HG02623 (cell line): Measurements from ENCODE around the gene LRFN3.
"Not testable (repeated sequence)": the region's sequence is repeated elsewhere in the genome, so short reads cannot be mapped to it uniquely, and the experiment has no call there.

ENCODE experiments used
- ATAC-seq: cut with Tn5 transposase; IDR thresholded peaks from one replicate; pipeline ENCODE4 v1.9.1; 2021; ENCODE audit warnings: moderate library complexity; ENCODE audit not compliant: unreplicated experiment

The LRFN3 gene

DNA sequence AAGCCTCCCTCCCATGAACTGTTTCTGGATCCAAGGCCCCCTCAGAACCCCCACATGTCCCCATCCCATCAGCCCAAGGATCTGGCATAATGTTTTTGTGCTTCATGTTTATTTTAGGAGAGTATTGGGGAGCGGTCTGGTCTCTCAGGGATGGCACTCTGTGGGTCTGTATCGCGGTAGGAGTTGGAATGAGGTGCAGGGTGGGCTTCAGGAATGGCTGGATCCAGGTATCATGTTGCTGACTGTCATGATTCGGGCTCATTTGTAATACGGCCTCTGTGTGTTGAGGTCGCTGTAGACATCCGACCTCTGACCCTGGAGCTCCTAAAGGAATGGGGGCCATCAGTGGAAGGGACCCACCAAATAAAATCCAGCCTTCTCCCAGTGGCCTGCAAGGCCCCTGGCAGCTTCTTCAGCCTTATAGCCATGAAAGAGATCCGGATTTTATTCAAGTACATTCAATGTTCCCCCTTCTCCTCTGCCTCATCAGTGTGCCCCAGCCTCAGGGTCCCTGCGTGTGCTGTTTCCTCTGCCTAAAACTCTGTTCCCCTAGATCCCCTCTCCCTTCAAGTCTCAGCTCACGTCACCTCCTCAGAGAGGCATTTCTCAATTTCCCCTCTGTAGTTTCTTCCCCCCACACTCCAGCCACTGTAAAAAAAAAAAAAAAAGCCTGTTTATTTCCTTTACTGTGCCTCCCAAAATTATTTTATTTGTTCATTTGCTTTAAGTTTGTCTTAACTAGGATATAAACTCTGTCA is 31.7 kb upstream of the LRFN3 start:
- no peak for ATAC-seq

DNA sequence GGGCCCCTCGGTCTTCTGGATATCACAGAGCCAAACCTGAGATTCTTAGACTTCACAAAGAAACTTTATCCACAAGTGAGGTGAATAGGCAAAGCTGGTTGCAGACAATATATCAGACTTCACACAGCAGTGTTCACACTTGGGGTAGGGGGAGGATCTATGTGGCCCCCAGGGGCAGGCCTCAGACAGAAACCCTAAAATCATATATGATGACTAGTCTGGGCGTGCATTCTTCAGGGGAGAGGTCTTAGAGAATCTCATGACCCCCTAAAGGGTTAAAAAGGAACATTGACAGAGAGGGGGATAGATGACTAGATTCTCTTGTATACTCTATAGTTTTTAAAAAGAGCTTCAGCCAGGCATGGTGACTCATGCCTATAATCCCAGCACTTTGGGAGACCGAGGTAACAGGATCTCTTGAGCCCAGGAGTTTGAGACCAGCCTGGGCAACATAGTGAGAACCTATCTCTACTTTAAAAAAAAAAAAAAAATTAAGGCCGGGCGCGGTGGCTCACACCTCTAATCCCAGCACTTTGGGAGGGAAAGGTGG is 30.9 kb upstream of the LRFN3 start:
- no peak for ATAC-seq

DNA sequence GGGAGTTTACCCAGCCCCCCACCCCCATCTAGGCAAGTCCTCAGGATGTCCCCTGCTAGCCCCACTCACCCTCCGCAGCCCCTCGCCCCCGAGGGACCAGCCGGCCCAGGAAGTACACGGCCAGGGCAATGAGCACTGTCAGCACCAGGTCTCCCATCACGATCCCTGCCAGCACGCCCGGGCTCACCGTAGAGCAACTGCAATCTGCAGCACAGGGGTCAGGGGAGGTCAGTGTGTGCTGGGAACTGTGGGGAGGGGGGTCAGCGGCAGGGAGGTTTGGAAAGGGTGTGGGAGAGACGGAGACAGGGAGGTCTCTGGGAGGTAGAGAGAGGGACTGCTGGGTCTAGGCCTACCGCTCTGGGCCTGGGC is 28.8 kb upstream of the LRFN3 start:
- no peak for ATAC-seq

DNA sequence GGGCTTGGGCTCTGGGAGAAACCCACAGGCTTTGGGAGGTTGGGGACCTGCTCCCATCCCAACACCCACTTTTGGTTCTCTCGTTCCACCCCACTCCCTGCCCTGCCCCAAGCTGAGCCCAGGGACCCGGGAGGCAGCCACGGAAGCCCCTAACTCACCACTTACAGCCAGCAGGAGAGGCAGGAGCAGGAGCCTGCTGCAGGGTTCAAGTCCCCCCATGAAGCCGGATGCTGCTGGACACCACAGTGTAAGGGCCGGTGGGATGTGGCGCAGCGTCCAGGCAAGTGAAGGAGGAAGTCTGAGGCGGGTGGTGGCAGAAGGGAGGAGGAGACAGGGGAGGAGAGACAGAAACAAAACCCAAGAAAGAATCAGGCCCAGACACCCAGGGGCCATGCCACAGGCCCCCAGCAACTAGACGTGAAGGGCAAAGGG is 28.1 kb upstream of the LRFN3 start, which contains the start of gene TYROBP:
Gene TYROBP (minus strand): TSS at position 286 of the 432 bp plus-strand sequence. CDS start 67 bp downstream, at position 219.
- ATAC-seq, result no peak

DNA sequence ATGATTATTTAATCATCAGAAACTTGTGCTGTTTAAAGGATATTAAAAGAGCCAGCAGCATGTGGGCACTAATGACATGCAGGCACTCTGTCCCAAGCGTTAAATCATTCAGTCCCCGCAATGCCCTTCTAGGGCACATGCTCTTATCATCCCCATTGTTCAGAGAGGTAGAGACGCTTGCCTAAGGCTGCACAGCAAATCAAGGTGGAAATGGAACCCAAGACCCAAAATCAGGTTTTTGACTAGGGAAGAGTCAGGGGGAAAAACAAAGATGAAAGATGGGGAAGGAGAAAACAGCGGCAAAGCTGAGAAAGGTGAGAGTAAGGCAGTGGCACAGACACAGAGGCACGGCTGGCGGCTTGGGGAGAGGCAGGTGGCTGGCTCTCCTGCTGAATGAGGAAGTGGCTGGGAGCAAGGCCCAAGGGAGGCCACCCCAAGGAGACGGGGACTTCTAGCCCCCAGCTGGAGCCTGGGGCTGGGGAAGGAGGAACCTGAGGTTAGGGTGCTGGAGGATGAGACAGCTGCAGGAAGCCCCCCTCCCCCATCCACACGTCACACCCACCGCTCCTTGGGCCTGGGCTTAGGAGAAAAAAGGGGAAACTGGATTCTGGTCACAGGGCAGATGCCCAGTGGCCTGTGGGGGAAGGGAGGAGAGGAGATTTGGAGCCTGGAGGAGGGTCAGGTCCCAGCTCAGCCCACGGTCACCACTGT is 27.0 kb upstream of the LRFN3 start:
- no peak for ATAC-seq

DNA sequence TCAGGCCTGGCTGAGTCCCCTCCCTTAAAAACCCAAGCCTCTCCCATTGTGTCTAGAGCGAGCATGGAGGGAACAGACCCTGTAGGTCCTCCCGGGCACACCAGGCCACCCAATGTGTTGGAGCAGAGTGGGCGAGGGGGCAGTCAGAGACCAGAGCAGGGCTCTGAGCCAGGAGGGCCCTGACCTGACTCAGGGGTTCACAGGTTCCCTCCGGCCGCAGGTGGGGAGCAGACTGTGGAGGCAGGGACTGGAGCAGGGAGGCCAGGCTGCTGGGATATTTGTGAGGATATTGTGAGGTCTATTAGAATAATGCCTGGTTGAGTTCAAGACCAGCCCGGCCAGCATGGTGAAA is 26.5 kb upstream of the LRFN3 start:
- no peak for ATAC-seq

DNA sequence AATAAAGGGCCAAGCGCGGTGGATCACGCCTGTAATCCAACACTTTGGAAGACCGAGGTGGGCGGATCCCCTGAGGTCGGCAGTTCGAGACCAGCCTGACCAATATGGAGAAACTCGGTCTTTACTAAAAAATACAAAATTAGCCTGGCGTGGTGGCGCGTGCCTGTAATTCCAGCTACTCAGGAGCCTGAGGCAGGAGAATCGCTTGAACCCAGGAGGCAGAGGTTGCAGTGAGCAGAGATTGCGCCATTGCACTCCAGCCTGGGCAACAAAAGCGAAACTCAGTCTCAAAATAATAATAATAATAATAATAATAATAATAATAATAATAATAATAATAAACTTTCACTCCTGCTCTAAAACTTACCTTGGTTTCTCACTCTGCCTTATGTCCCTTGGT is 25.8 kb upstream of the LRFN3 start:
- not testable (repeated sequence) for ATAC-seq

DNA sequence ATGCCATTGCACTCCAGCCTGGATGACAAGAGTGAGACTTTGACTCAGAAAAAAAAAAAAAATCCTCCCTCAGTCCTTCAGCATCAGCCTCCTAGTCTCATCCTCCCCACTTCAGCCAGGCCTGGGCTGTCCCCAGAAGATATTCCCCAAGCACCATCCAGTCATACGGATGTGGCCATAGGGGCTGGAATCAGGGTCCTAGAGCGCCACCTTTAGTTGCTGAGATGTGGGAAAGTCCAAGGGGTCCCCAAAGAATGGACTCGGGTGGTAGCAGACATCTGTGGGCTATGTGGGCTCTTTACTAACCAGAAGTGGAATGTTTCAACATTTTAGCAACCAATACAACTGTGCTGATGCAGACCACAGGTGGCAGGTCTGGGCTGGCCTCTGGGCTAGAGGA is 25.0 kb upstream of the LRFN3 start:
- no peak for ATAC-seq

DNA sequence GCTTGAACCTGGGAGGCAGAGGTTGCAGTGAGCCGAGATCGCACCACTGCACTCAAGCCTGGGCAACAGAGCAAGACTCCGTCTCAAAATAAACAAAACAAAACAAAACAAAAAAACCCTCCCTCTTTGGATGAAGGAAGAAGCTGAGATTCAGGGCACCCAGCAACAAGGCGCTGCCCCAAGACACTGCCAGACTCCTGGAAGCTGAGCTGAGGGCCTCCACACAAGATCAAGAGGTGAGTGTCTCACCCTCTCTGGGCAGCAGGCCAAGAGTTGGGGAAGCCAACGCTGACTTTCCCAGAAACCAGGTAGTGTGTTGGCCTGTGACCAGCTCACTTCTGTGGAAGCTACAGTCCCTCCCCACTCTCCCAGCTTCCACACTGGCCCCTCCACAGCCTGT is 24.4 kb upstream of the LRFN3 start:
- ATAC-seq, result no peak

DNA sequence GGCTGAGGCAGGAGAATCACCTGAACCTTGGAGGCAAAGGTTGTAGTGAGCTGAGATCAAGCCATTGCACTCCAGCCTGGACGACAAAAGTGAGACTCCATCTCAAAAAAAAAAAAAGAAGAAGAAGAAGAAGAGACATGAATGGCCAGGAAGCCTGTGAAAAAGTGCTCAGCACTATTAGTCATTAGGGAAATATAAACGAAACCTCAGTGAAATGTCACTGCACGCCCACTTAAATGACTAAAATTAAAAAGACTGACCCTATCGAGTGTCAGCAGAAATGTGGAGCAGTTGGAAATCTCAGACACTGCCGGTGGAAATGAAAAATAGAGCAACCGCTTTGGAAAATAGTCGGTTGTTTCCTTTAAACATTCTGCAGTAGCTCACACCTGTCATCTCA is 22.6 kb upstream of the LRFN3 start:
- no peak for ATAC-seq

DNA sequence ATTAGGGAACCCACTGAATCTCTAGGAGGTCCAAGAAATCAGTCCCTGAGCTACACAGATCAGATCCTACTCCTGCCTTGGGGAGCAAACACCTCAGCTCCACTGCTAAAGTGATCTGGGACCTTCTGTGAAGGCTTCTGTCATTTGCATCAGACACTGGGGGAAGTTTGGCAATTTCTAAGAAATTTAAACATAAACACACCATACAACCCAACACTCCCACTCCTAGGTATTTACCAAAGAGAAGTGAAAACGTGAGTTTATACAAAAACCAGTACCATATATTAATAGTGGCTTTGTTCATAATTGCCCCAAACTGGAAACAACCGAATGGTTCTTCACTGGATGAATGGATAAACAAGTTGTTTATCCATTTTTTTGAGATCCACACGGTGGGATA is 20.7 kb upstream of the LRFN3 start:
- ATAC-seq, result no peak

DNA sequence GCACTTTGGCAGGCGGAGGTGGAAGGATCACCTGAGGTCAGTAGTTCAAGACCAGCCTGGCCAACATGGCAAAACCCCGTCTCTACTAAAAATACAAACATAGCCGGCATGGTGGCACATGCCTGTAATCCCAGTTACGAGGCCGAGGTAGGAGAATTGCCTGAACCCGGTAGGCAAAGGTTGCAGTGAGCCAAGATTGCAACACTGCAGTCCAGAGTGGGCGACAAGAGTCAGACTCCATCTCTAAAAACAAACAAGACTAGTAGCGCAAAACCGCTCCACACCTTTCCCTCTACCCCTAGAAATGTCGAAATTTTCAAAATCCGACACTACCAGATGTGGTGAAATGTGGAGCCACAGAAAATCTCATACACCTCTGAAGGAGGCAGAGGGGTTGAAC is 16.9 kb upstream of the LRFN3 start:
- ATAC-seq, result no peak

DNA sequence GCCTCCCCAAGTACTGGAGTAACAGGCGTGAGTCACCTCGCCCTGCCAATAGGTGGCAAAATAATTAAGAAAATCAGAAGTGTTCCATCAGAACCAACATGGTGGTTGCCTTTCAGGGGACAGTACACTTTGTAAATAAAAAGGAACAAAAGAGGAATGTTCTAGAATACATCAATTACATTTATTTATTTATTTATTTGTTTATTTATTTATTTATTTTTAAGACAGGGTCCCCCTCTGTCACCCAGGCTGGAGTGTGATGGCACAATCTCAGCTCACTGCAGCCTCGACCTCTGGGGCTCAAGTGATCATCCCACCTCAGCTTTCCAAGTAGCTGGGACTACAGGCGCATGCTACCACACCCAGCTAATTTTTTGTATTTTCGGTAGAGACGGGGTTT is 15.2 kb upstream of the LRFN3 start:
- ATAC-seq, result no peak

DNA sequence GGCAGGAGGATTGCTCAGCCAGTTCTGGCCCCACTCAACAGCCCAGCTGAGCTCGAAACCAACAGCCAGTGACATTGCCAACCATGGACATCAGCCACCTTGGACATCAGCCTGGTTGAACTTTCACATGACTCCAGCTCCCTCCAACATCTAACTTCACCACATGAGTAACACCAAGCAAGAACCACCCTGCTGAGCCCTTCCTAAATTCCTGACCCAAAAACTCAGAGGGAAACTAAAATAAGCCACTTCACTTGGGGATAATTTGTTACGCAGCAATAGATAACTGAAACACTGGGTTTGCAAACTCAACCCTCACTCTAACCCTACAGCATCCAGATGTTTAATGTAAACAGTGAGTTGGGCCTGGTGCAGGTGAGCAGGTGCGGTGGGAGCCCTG is 10.7 kb upstream of the LRFN3 start:
- no peak for ATAC-seq

DNA sequence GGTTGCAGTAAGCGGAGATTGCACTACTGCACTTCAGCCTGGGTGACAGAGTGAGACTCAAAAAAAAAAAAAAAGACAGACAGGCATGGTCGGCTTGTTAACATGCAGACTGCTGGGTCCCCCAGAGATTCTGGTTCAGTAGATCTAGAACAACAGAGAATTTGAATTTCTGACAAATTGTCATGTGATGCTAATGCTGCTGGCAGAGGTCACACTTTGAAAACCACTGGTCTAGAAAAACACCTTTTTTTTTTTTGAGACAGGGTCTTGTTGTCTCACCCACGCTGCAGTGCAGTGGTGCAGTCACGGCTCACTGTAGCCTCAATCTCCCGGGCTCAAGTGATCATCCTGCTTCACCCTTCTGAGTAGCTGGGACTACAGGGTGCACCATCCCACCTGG is 7.7 kb upstream of the LRFN3 start:
- no peak for ATAC-seq

DNA sequence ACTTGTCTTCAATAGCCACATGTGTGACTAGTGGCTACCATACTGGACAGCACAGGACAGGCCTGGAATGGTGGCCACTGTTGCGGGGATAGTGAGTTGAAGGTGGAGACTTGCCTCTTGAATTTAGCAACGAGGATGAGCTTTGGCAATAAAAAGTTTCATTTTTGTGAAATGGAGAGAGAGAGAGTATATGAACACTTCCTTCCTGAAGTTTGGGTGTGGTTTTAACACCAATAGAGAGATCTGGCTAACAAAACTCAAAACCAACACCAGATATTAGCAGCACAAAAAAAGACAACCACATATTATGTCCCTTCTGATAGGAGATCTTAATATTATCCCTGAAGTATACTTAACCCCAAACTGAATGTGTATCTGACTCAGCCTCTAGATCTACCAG is 6.3 kb upstream of the LRFN3 start:
- no peak for ATAC-seq

DNA sequence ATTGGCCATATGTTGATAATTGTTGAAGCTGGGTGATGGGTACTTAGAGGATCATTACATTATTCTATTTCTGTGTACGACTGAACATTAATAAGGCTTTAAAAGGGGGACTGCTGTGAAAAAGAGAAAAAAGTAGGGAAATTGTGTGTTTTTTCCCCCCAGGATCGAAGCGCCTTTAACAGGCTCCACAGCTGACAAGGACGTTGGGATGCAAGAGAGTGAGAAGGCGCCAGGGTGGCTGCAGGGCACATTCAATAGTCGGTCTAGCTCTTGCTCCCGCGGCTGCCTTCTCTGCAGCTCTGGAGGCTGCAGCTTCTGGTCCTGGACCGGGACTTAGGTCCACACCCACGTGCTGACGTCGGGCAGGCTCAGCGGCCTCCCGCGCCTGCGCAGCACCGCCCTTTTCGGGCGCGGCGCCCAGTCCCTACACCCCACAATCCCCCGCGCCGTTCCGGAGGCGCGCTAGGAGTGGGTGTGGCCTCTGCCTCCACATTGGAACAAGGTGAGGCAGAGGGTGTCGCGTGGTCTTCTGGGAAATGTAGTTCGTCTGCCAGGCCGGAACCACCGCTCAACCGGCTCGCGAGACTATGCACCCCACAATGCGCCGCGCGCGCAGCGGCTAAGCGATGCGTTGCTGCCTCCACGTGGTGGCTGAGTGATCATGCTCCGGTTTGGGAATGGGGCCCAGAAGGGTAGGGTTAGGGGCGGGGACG is 4.9 kb upstream of the LRFN3 start:
- ATAC-seq, result peak; percentile 92

DNA sequence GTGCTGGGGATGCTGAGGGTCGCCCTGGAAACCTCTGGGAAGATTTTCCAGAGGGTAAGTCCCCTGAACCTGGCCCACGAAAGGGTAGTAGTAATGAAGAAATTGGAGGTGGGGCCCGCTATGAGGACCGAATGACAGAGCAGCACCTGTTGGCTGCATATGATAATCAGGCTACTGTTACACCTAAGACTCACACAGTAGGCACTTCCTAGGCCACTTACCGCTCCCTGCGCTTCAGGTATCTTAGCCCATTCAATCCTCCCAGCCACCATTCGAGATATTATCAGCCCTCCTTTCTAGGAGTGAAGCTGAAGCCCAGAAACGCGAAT is 4.3 kb upstream of the LRFN3 start:
- ATAC-seq, result no peak

DNA sequence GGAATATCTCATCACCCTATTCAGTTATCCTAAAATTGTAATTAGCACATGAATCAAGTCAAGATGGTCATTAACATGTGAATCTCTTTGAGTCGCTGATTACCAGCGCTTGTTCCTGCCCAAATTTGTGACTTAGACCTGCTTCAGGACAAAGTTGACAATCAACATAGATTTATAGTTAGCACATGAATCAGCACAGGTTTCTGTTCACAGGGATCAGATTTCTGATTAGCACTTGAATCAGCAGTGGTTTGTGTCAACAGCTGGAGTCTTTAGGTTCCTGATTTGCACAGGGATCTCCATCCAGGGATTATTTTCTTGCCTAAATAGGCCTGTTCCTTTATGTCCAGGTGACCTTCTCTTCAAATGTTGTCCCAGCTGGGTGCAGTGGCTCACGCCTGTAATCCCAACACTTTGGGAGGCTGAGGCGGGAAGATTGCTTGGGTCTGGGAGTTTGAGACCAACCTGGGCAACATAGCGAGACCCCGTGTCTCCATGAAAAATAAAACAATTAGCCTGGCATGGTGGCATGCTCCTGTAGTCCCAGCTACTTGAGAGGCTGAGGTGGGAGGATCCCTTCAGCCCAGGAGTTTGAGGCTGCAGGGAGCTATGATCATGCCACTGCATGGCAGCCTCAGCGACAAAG is 3.8 kb upstream of the LRFN3 start:
- no peak for ATAC-seq

DNA sequence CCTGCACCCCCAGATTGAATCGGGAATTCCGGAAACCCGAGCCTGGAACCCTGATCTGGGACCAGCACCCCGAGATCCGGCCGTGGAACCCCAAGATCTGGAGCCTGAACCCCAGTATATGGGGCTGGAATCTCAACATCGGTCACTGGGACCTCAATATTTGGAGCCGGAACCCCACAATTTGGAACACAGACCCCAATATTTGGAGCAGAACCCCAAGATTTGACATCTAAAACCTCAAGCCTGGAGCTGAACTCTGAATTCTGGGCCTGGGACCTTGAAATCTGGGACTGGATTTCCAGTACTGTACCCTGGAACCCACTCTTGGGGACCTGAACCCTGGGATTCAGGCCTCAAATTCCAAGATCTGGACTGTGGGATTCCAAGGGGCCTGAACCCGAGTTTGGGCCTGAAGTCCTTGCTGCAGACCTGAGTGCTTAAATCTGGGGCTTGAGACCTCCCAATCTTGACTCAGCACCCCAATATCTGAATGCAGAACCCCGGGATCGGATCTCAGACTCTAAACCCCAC is 629 bp downstream of the LRFN3 start:
- ATAC-seq, result no peak
